K562 (cell line): Measurements from ENCODE around the gene RPL22. TPM values are rescaled to one million over a fixed set of nuclear protein-coding genes. Genes with fewer than 3 reads are reported as not detected.

Experiments used
- ATAC-seq: fragments of 200-7000 bp; cut with Tn5 transposase; 3 replicates; pipeline ENCODE4 v1.9.1; 2020; ENCODE audit warnings: moderate library complexity
- BruUV-seq: library from RNA; stranded (reverse); fragments of 400-500 nt; replicated peaks from 2 replicates; lab custom pipeline; 2021; lab: Mats Ljungman, UMichigan
- CTCF ChIA-PET: fragments of 300-600 bp; formaldehyde crosslinking; extraction: SDS; loops from one replicate; lab custom pipeline; 2021; ENCODE audit warnings: low intra/inter-chr PET ratio; lab: Yijun Ruan, JAX
- POLR2A ChIA-PET: fragments of 300-600, 350-650 bp; sonication (Branson Sonifier 250); formaldehyde crosslinking; extraction: SDS; loops from one replicate; lab custom pipeline; 2021; ENCODE audit warnings: antibody characterized with exemption, inconsistent platforms; lab: Yijun Ruan, JAX
- DNase-seq, 4 experiments: peaks; one replicate each; pipeline versions ENCODE4 v3.0.0 to v3.0.0-alpha.2; 2011 to 2018; ENCODE audit warnings: low spot score in 3 of 4, mixed read lengths in 3 of 4; ENCODE audit errors: extremely low read depth in 1 of 4
- FAIRE-seq: peaks from 2 replicates; lab custom pipeline; 2011; peaks lifted over from hg19 to GRCh38; lab: Jason Lieb, UNC
- H2AFZ ChIP-seq: 2 replicates; pipeline ENCODE4 v1.6.0; 2011; ENCODE audit warnings: low read depth, low read length, control low read depth, inconsistent platforms
- H3K27ac ChIP-seq: fragments of 200-600 bp; 3 replicates; pipeline ENCODE4 v1.8.0; 2011; ENCODE audit warnings: low read depth, mild to moderate bottlenecking, control low read depth, inconsistent platforms, low read length, moderate library complexity, mixed read lengths; ENCODE audit errors: extremely low read depth
- H3K27me3 ChIP-seq, 2 experiments: fragments of 300-600 bp in 1 of 2; 2 replicates in 1 of 2; 3 replicates in 1 of 2; pipeline versions ENCODE4 v1.6.0 to v1.8.0; 2011; ENCODE audit warnings: inconsistent platforms in 2 of 2, low read length in 2 of 2, mild to moderate bottlenecking in 1 of 2, mixed read lengths in 1 of 2, moderate library complexity in 1 of 2; ENCODE audit not compliant: control insufficient read depth in 2 of 2, insufficient read depth in 2 of 2
- H3K36me3 ChIP-seq: fragments of 300-600 bp; 3 replicates; pipeline ENCODE4 v1.8.0; 2011; ENCODE audit warnings: mild to moderate bottlenecking, low read length, inconsistent platforms; ENCODE audit not compliant: control insufficient read depth, insufficient read depth
- H3K4me1 ChIP-seq, 2 experiments: fragments of 200-600 bp in 1 of 2; replicated peaks in 1 of 2; 2 replicates in 1 of 2; 3 replicates in 1 of 2; pipeline versions ENCODE4 v1.5.1 to v1.8.0; 2011; ENCODE audit warnings: inconsistent platforms in 2 of 2, low read length in 2 of 2, mild to moderate bottlenecking in 1 of 2, mixed read lengths in 1 of 2, moderate library complexity in 1 of 2; ENCODE audit not compliant: control insufficient read depth in 2 of 2, insufficient read depth in 2 of 2
- H3K4me2 ChIP-seq: 2 replicates; pipeline ENCODE4 v1.6.1; 2011; ENCODE audit warnings: low read length, control low read depth, inconsistent platforms, mixed read lengths; ENCODE audit not compliant: insufficient read depth
- H3K4me3 ChIP-seq: fragments of 200-600 bp; sonication (generic), shearing (Covaris generic); 2 replicates; pipeline ENCODE4 v1.5.1; 2016; ENCODE audit warnings: control low read depth, inconsistent platforms
- H3K79me2 ChIP-seq: fragments of 200-600 bp; 3 replicates; pipeline ENCODE4 v1.8.0; 2011; ENCODE audit warnings: low read length, inconsistent platforms; ENCODE audit not compliant: control insufficient read depth, insufficient read depth
- H3K9ac ChIP-seq, 2 experiments: 2 replicates each; pipeline versions ENCODE4 v1.6.0 to v1.6.1; 2011; ENCODE audit warnings: low read depth in 2 of 2, low read length in 2 of 2, control low read depth in 1 of 2, inconsistent platforms in 1 of 2, mild to moderate bottlenecking in 1 of 2, mixed read lengths in 1 of 2; ENCODE audit not compliant: insufficient read depth in 1 of 2
- H3K9me1 ChIP-seq: one replicate; pipeline ENCODE4 v1.6.0; 2011; ENCODE audit warnings: inconsistent platforms, mild to moderate bottlenecking, low read length, moderate library complexity; ENCODE audit not compliant: control insufficient read depth, insufficient read depth
- H3K9me3 ChIP-seq: replicated peaks from 2 replicates; pipeline ENCODE4 v1.5.1; 2011; ENCODE audit warnings: low read depth, low read length, inconsistent platforms; ENCODE audit not compliant: control insufficient read depth, insufficient read depth
- H4K20me1 ChIP-seq: replicated peaks from 2 replicates; pipeline ENCODE4 v1.6.1; 2011; ENCODE audit warnings: low read length, inconsistent platforms, mixed read lengths; ENCODE audit not compliant: control insufficient read depth, insufficient read depth
- E2F3 ChIP-seq: fragments of 250-450 bp; sonication (Bioruptor Pico); IDR thresholded peaks from 2 replicates; pipeline ENCODE4 v1.4.0; 2020; ENCODE audit warnings: mild to moderate bottlenecking
- FOXP1 ChIP-seq: sonication (generic); formaldehyde crosslinking; IDR thresholded peaks from 2 replicates; pipeline ENCODE4 v1.8.0; 2022; ENCODE audit warnings: mild to moderate bottlenecking, missing genetic modification reagents
- POLR2G ChIP-seq: fragments of 200-400 bp; formaldehyde crosslinking; IDR thresholded peaks from 2 replicates; pipeline ENCODE4 v1.6.1; 2017; ENCODE audit warnings: low read depth, mild to moderate bottlenecking, antibody characterized with exemption, low read length, moderate library complexity
- SRSF9 ChIP-seq: fragments of 200-400 bp; formaldehyde crosslinking; IDR thresholded peaks from 2 replicates; pipeline ENCODE4 v1.6.1; 2017; ENCODE audit warnings: low read depth, low read length, borderline replicate concordance
- ZNF253 ChIP-seq: fragments of 250-450 bp; sonication (Bioruptor Pico); conservative IDR thresholded peaks from 2 replicates; pipeline ENCODE4 v1.6.1; 2021; ENCODE audit warnings: mild to moderate bottlenecking
- WGBS: fragments of 100-300 bp; shearing (Covaris generic); methylation state at CpG from one replicate; pipeline ENCODE4 v1.1.6; 2016; ENCODE audit warnings: low coverage, mixed read lengths; ENCODE audit not compliant: insufficient coverage; ENCODE audit errors: missing lambda C conversion rate; 5-methylcytosine and 5-hydroxymethylcytosine counted together
- in situ Hi-C: fragments of 300-500 bp; cut with MboI; formaldehyde crosslinking; loops from 4 replicates; pipeline ENCODE4 v1.15.0; 2018; ENCODE audit warnings: inconsistent platforms, mixed read lengths
- intact Hi-C: fragments of 100-400 bp; cut with micrococcal nuclease; formaldehyde crosslinking; loops from 2 replicates; pipeline ENCODE4 v1.14.2; 2022
- polyA plus RNA-seq, 8 experiments: library from polyadenylated mRNA; depleted of rRNA in 4 of 8; stranded (reverse) in 5 of 8; unstranded in 3 of 8; fragments of >200 nt; fragmentation: Nextera tagmentation in 2 of 8; fragmentation: Illumina TruSeq in 1 of 8; extraction: Ambion mirVana in 2 of 8; extraction: Trizol in 1 of 8; gene quantifications; 2 replicates each; pipeline versions ENCODE4 v1.2.1 to v1.2.3, GENCODE V29; 2011 to 2014; ENCODE audit warnings: inconsistent platforms in 1 of 8, missing spikeins in 1 of 8
- total RNA-seq, 7 experiments: library from RNA; depleted of rRNA in 6 of 7; stranded (reverse); fragments of >200 nt in 6 of 7; fragmentation: Illumina TruSeq in 2 of 7; extraction: Trizol in 2 of 7; gene quantifications; 2 replicates each; pipeline versions ENCODE4 v1.2.1 to v1.2.3, GENCODE V29; 2011 to 2021; ENCODE audit warnings: low replicate concordance in 1 of 7
- TF ChIP-seq, protein P1 (sequence below): fragments of 250-450 bp; sonication (Bioruptor Pico); IDR thresholded peaks from 2 replicates; pipeline ENCODE4 v1.5.0; 2020; ENCODE audit warnings: mild to moderate bottlenecking

Gene RPL22
- total and polyA plus RNA-seq, 9 of the 15 experiments (the other 6 are each of a cell fraction or from before 2014, with no cell fraction given), result 467 to 1,165 (median 607) TPM

GRCh38 chr1:6223617-6224016 lies 24.2 kb upstream of the RPL22 start:
- Histone ChIP-seq H3K4me1 (no peaks in the 10 kb centered on the region; a peak in 1 of 5 replicates), H2AFZ (no peak overlapping the region), H3K27ac (no peak overlapping the region), H3K27me3 (no peaks in the 10 kb centered on the region), H3K4me2 (no peak overlapping the region), H3K9me3 (no peaks in the 10 kb centered on the region), H3K4me3 (no peak overlapping the region), H4K20me1 (0 out of 2 replicates have a peak, but pooled peaks cover 7% of the 10 kb centered on the region), H3K36me3 (peaks cover 76% of the 10 kb centered on the region; the same call in 2 of the 3 replicates), H3K79me2 (no peaks in the 10 kb centered on the region; the same call in 2 of the 3 replicates), H3K9me1 (no peaks in the 10 kb centered on the region), H3K9ac (no peak overlapping the region)
- ChIA-PET POLR2A (interaction anchor here (0.6 to 1.9 kb wide), 8 partner anchors 8 to 594 kb away, joined by 3 to 14 read pairs (median 3); partner anchors contain the start of genes ICMT and RNF207), CTCF (no interaction called here)
- ATAC-seq (no peak), DNase-seq (no peak), FAIRE-seq (no peak)
- in situ Hi-C loops (no loop called here), intact Hi-C loops (no loop called here)
- WGBS, result 96% methylated on average over 13 of the region's 13 CpGs
- TF ChIP-seq SRSF9 (no peak), FOXP1 (CRISPR knock-in tag) (no peak), POLR2G (peak; percentile 31; the same call in 1 of the 2 replicates), E2F3 (CRISPR knock-in tag) (no peak), ZNF253 (CRISPR knock-in tag) (no peak)
- TF ChIP-seq, protein P1, sequence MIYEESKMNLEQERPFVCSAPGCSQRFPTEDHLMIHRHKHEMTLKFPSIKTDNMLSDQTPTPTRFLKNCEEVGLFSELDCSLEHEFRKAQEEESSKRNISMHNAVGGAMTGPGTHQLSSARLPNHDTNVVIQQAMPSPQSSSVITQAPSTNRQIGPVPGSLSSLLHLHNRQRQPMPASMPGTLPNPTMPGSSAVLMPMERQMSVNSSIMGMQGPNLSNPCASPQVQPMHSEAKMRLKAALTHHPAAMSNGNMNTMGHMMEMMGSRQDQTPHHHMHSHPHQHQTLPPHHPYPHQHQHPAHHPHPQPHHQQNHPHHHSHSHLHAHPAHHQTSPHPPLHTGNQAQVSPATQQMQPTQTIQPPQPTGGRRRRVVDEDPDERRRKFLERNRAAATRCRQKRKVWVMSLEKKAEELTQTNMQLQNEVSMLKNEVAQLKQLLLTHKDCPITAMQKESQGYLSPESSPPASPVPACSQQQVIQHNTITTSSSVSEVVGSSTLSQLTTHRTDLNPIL (CRISPR knock-in tag), result no peak
- TSS peak; percentile 48 for BruUV-seq
